Body of pancreas (tissue), 4 donors: ENCODE results near the gene INAVA.

Experiments used
- CTCF ChIP-seq, 7 experiments: fragments of 450-650 bp in 4 of 7; fragments of 200-600 bp in 3 of 7; sonication (generic) in 3 of 7; IDR thresholded peaks; one replicate each; pipeline ENCODE4 v1.5.1; 2016 to 2019; ENCODE audit warnings: antibody characterized with exemption in 7 of 7
- POLR2A ChIP-seq, 3 donors: fragments of 450-650 bp; IDR thresholded peaks; one replicate each; pipeline ENCODE4 v1.6.1; 2016; ENCODE audit warnings: antibody characterized with exemption in 3 of 3, mild to moderate bottlenecking in 2 of 3

GRCh38 chr1:200900877-200901276, 6.2 kb downstream of the INAVA start:
- TF ChIP-seq CTCF (IDR thresholded peaks at IDR 0.05) (no peak), POLR2A (IDR thresholded peaks at IDR 0.05) (no peak)
